CD4-positive, CD25-positive, alpha-beta regulatory T cell (primary cell): ENCODE data around the gene MN1. TPM values are rescaled to one million over a fixed set of nuclear protein-coding genes. Genes with fewer than 3 reads are reported as not detected.

ENCODE experiments used
- ATAC-seq, 2 donors: fragments of 150-1000 bp; cut with Tn5 transposase; one replicate each; pipeline ENCODE4 v1.10.0; 2021; ENCODE audit warnings: low read depth in 2 of 2, moderate number of reproducible peaks in 2 of 2, moderate library complexity in 1 of 2
- DNase-seq, 3 donors: peaks; one replicate each; pipeline versions ENCODE4 v3.0.0 to v3.0.0-alpha.2; 2012 to 2022; ENCODE audit warnings: mixed read lengths in 1 of 3
- H3K27ac ChIP-seq: one replicate; pipeline ENCODE4 v1.7.0; 2013; ENCODE audit warnings: mild to moderate bottlenecking, low read length; ENCODE audit not compliant: insufficient read depth, poor library complexity, severe bottlenecking
- H3K27me3 ChIP-seq: one replicate; pipeline ENCODE4 v1.7.0; 2013; ENCODE audit warnings: low read length; ENCODE audit not compliant: control insufficient read depth, insufficient read depth
- H3K36me3 ChIP-seq: one replicate; pipeline ENCODE4 v1.7.0; 2013; ENCODE audit warnings: mild to moderate bottlenecking, low read length, moderate library complexity; ENCODE audit not compliant: control insufficient read depth, insufficient read depth
- H3K4me1 ChIP-seq: 2 replicates; pipeline ENCODE4 v1.7.0; 2013; ENCODE audit warnings: mild to moderate bottlenecking, low read length; ENCODE audit not compliant: insufficient read depth, control insufficient read depth, poor library complexity, severe bottlenecking
- H3K4me3 ChIP-seq: one replicate; pipeline ENCODE4 v1.7.0; 2013; ENCODE audit warnings: low read depth, mild to moderate bottlenecking, low read length, moderate library complexity
- H3K9me3 ChIP-seq, 2 experiments: 1 replicate in 1 of 2; 2 replicates in 1 of 2; pipeline ENCODE4 v1.7.0; 2013; ENCODE audit warnings: low read length in 2 of 2, mild to moderate bottlenecking in 1 of 2, moderate library complexity in 1 of 2; ENCODE audit not compliant: control insufficient read depth in 2 of 2
- H3K27ac Mint-ChIP-seq, 3 donors: one replicate each; pipeline ENCODE4 v1.8.0; 2020 to 2022; ENCODE audit warnings: mild to moderate bottlenecking in 3 of 3, mixed read lengths in 3 of 3, moderate library complexity in 2 of 3
- H3K27me3 Mint-ChIP-seq: one replicate; pipeline ENCODE4 v1.8.0; 2022; ENCODE audit warnings: mild to moderate bottlenecking, mixed read lengths
- H3K36me3 Mint-ChIP-seq: one replicate; pipeline ENCODE4 v1.8.0; 2020; ENCODE audit warnings: mixed read lengths
- H3K4me1 Mint-ChIP-seq, 4 donors: one replicate each; pipeline ENCODE4 v1.8.0; 2020 to 2022; ENCODE audit warnings: mixed read lengths in 4 of 4, mild to moderate bottlenecking in 1 of 4
- H3K4me3 Mint-ChIP-seq, 4 donors: one replicate each; pipeline ENCODE4 v1.8.0; 2020 to 2022; ENCODE audit warnings: mild to moderate bottlenecking in 4 of 4, mixed read lengths in 4 of 4, moderate library complexity in 3 of 4
- H3K9me3 Mint-ChIP-seq, 7 donors: one replicate each; pipeline ENCODE4 v1.8.0; 2020 to 2022; ENCODE audit warnings: mixed read lengths in 7 of 7, mild to moderate bottlenecking in 3 of 7, moderate library complexity in 2 of 7
- polyA plus RNA-seq, 4 donors: library from polyadenylated mRNA; unstranded; fragments of 300-500 nt; fragmentation: Illumina TruSeq; gene quantifications; one replicate each; pipeline ENCODE4 v1.2.3, GENCODE V29; 2021
- total RNA-seq: library from RNA; stranded (reverse); gene quantifications from one replicate; pipeline ENCODE4 v1.2.3, GENCODE V29; 2022

MN1 gene
- total and polyA plus RNA-seq, 5 donors from 2014 or later = 0.07 to 0.39 TPM; not detected in 3

DNA sequence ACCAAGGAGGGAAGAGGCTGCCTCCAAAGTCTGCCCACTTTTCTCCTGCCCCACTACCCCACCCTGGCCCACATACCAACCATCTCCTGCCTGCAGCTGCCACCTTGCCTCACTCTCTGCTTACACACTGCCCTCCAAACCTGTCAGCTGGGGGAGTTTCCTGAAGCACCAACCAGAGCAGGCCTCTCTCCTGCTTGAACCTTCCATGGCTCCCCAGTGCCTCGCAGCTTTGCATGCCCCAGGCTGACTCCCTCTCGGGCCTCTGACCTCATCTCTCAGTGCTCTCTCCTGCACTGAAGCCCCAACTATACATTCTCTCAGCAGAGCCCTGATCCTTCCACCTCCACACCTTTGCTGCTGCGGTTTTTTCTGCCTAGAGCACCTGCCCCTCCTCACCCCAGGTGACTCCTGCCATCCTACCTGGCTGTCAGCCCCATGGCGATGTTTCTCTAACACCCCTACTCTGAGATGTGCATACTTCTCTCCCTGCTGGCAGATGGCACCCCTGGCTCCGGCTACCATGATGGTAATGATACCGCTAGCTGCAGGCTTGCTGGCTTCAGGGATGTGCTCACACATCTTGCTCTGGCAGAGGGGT is 43.5 kb downstream of the MN1 start:
- Histone ChIP-seq H3K4me1 (no peaks in the 10 kb centered on the region), H3K9me3 (no peaks in the 10 kb centered on the region), H3K27me3 (no peaks in the 10 kb centered on the region), H3K4me3 (no peak overlapping the region), H3K27ac (no peak overlapping the region), H3K36me3 (no peaks in the 10 kb centered on the region)
- Mint-ChIP-seq H3K4me1 (no peaks in the 10 kb centered on the region), H3K36me3 (no peaks in the 10 kb centered on the region), H3K27ac (no peak overlapping the region), H3K4me3 (no peak overlapping the region), H3K27me3 (peaks cover 4% of the 10 kb centered on the region), H3K9me3 (peaks cover 0 to 1% (median 0%) of the 10 kb centered on the region in 7 donors)
- no peak for DNase-seq
- ATAC-seq = no peak

DNA sequence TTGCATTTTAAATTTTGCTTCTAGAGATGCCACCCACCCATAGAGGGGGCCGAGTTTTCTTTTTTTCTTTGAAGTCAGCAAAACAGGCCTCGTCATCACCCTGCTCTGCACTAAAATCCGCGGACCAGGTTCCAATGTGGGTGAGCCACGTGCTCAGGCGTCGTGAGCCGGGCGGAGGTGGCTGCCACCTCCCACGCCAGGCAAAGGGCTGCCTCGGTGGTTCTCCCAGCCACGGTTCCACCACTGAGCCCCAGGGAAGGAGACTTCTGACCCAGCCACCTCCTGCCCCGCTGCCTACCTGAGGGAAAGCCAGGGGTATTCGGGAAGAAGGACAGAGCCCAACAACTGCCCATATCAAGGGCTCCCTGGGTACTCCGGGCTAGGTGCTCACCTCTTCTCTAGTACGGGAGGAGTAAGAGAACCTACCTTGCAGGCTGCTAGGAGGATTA is 45.3 kb downstream of the MN1 start:
- no peaks in the 10 kb centered on the region for H3K36me3 Mint-ChIP-seq

DNA sequence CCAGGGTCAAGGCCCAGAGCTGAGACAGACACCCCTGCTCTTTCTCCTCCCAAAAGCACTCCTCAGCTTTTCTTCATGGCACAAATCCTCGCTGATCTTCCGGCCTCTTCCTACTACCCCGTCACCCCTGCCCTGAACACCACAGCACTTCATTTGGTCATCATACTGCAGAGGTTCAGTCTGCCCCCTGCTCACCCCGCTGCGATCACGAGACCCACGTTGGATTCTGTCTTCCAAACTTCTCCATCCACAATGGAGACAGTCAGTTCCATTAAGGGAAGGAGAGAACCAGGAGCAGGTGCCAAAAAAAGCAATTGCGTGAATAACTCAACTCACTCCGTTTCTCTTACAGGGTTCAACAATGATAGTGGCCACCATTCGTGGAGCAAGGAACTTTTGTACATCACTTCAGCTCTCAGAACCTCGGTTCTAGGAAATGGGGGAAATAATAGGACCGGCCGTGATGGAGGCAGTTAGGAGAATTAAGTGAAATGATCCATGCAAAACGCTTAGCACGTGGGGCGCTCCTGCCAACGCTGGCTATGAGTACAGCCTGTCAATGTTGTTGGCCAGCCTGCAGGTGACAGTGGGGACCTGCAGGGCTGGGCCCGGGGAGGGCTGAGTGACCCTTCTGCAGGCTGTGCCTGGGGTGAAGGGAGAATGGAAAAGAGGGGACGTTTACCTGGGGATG is 45.9 kb downstream of the MN1 start:
- no peak for DNase-seq

More for the DNA sequence above, 45.3 kb downstream of the MN1 start:
- Histone ChIP-seq H3K9me3 (no peaks in the 10 kb centered on the region), H3K4me3 (no peak overlapping the region), H3K4me1 (no peaks in the 10 kb centered on the region), H3K36me3 (no peaks in the 10 kb centered on the region), H3K27ac (no peak overlapping the region), H3K27me3 (no peaks in the 10 kb centered on the region)
- peaks cover 0 to 1% (median 0%) of the 10 kb centered on the region in 7 donors for H3K9me3 Mint-ChIP-seq
- H3K4me1 Mint-ChIP-seq = no peaks in the 10 kb centered on the region
- peaks cover 4% of the 10 kb centered on the region for H3K27me3 Mint-ChIP-seq
- no peak for DNase-seq
- H3K4me3 Mint-ChIP-seq = no peak overlapping the region
- no peak for ATAC-seq
- no peak overlapping the region for H3K27ac Mint-ChIP-seq

GRCh38 chr22:27754888-27755480 is 46.6 kb downstream of the MN1 start:
- Mint-ChIP-seq H3K4me3 (no peak overlapping the region), H3K27me3 (peaks cover 7% of the 10 kb centered on the region), H3K9me3 (peaks cover 0 to 1% (median 0%) of the 10 kb centered on the region in 7 donors), H3K4me1 (no peaks in the 10 kb centered on the region), H3K27ac (no peak overlapping the region), H3K36me3 (no peaks in the 10 kb centered on the region)
- H3K4me3 ChIP-seq = no peak overlapping the region
- ATAC-seq (no peak), DNase-seq (no peak)
- no peaks in the 10 kb centered on the region for H3K36me3 ChIP-seq
- H3K27ac ChIP-seq = no peak overlapping the region
- no peaks in the 10 kb centered on the region for H3K9me3 ChIP-seq
- H3K27me3 ChIP-seq = no peaks in the 10 kb centered on the region
- H3K4me1 ChIP-seq = no peaks in the 10 kb centered on the region

More for the DNA sequence above, 45.9 kb downstream of the MN1 start:
- no peak overlapping the region for H3K4me3 ChIP-seq
- no peaks in the 10 kb centered on the region for H3K9me3 ChIP-seq
- Mint-ChIP-seq H3K4me3 (no peak overlapping the region), H3K27ac (no peak overlapping the region), H3K27me3 (peaks cover 4% of the 10 kb centered on the region), H3K9me3 (peaks cover 0 to 1% (median 0%) of the 10 kb centered on the region in 7 donors), H3K4me1 (no peaks in the 10 kb centered on the region), H3K36me3 (no peaks in the 10 kb centered on the region)
- H3K27ac ChIP-seq = no peak overlapping the region
- H3K4me1 ChIP-seq = no peaks in the 10 kb centered on the region
- H3K27me3 ChIP-seq = no peaks in the 10 kb centered on the region
- no peaks in the 10 kb centered on the region for H3K36me3 ChIP-seq
- ATAC-seq = no peak

DNA sequence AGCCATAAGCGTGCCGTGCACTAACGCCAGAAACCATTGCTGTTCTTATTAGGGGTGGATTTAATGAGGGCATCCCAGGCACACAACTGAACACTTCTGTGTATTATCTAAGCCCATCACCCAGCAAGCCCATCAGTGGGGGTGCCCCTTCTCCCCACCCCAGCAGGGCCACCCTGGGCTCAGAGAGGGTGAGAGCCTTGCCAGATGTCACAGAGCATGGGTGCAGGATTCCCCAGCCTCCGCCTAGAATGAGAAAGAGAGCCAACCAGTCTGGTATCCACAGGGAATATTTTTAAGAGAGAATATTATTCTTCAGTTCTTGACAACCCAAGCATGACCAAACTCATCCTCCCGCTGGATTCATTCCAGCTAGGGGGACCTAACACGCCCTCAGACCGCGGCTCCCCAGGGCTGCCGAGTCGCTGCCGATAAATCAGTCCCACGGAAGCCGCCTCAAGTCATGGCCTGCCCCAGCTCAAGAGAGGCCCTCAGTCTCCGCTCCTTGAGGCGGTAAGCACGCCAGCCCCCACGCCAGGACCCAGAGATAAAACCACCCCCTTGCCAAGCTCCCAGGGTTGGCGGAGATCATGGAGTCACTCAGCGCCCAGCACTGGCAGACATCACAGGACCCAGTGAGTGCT is 47.2 kb downstream of the MN1 start:
- DNase-seq (no peak), ATAC-seq (no peak)
- no peak overlapping the region for H3K27ac ChIP-seq
- Mint-ChIP-seq H3K4me3 (no peak overlapping the region), H3K9me3 (peaks cover 0 to 1% (median 0%) of the 10 kb centered on the region in 7 donors), H3K27me3 (peaks cover 7% of the 10 kb centered on the region), H3K4me1 (no peaks in the 10 kb centered on the region), H3K27ac (no peak overlapping the region), H3K36me3 (no peaks in the 10 kb centered on the region)
- no peaks in the 10 kb centered on the region for H3K9me3 ChIP-seq
- no peak overlapping the region for H3K4me3 ChIP-seq
- no peaks in the 10 kb centered on the region for H3K4me1 ChIP-seq
- H3K36me3 ChIP-seq = no peaks in the 10 kb centered on the region
- H3K27me3 ChIP-seq = no peaks in the 10 kb centered on the region

DNA sequence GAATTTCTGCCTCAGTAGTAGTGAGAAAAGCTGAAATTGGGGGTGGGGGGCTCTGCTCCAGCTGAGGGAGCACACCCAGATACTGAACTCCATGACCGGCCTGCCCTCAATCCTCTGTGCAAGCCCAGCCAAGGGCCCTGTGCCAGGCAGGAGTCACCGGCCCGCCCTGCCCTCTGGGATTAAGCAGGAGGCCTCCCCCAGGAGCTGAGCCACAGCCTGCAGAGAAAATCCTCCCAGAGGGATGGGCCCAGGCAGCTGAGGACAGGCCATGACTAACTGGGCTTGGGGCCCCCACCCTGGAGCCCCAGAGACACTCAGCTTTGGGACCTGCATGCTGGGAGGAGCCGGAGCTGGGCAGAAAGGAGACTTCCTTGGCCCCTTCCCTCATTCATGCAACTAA is 48.8 kb downstream of the MN1 start:
- ATAC-seq = no peak
- H3K9me3 ChIP-seq = no peaks in the 10 kb centered on the region
- no peaks in the 10 kb centered on the region for H3K4me1 ChIP-seq
- Mint-ChIP-seq H3K4me1 (peaks cover 0 to 3% (median 0%) of the 10 kb centered on the region in 4 donors), H3K4me3 (no peak overlapping the region), H3K27me3 (peaks cover 4% of the 10 kb centered on the region), H3K27ac (no peak overlapping the region), H3K9me3 (peaks cover 0 to 1% (median 0%) of the 10 kb centered on the region in 7 donors), H3K36me3 (no peaks in the 10 kb centered on the region)
- no peaks in the 10 kb centered on the region for H3K27me3 ChIP-seq
- H3K4me3 ChIP-seq = no peak overlapping the region
- DNase-seq = no peak
- H3K27ac ChIP-seq = no peak overlapping the region
- no peaks in the 10 kb centered on the region for H3K36me3 ChIP-seq

DNA sequence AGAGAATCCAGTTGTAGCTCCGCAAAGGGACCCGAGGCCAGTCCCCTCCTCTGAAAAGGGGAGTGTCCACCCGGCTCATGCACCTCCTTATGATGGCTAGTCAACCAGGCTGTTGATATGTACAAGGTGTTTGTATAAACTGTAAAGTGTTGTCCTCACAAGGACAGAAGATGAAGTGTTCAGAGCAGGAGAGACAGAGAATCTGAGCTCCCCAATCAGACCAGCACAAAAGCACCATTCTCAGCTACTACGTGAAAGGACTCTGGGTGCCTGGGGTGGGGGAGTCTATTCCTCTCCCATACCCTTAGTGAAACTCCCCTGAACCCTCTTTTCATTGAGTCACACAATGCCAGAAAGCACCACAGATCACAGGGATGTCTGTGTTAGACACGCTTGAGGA is 49.4 kb downstream of the MN1 start:
- peaks cover 0 to 3% (median 0%) of the 10 kb centered on the region in 4 donors for H3K4me1 Mint-ChIP-seq
- Histone ChIP-seq H3K4me3 (no peak overlapping the region), H3K9me3 (no peaks in the 10 kb centered on the region), H3K27me3 (no peaks in the 10 kb centered on the region), H3K36me3 (no peaks in the 10 kb centered on the region), H3K27ac (no peak overlapping the region), H3K4me1 (no peaks in the 10 kb centered on the region)
- no peak for DNase-seq
- H3K9me3 Mint-ChIP-seq = peaks cover 0 to 1% (median 0%) of the 10 kb centered on the region in 7 donors
- no peak overlapping the region for H3K27ac Mint-ChIP-seq
- peaks cover 4% of the 10 kb centered on the region for H3K27me3 Mint-ChIP-seq
- no peak for ATAC-seq
- H3K4me3 Mint-ChIP-seq = no peak overlapping the region
- H3K36me3 Mint-ChIP-seq = no peaks in the 10 kb centered on the region
